Cardiac fibroblast (primary cell): ENCODE results near the gene DIAPH2.

ENCODE experiments used
- DNase-seq, 2 donors: peaks; one replicate each; pipeline versions ENCODE4 v3.0.0 to v3.0.0-alpha.2; 2010; ENCODE audit warnings: low read depth in 2 of 2
- H3K4me3 ChIP-seq, 2 donors: replicated peaks in 1 of 2; 1 replicate in 1 of 2; 2 replicates in 1 of 2; pipeline ENCODE4 v1.5.1; 2011; ENCODE audit warnings: low read depth in 2 of 2, low read length in 2 of 2, mild to moderate bottlenecking in 2 of 2, moderate library complexity in 1 of 2
- CTCF ChIP-seq: IDR thresholded peaks from one replicate; pipeline ENCODE4 v1.5.1; 2011; ENCODE audit warnings: low read depth, mild to moderate bottlenecking, low read length, inconsistent platforms

DIAPH2 gene

DNA sequence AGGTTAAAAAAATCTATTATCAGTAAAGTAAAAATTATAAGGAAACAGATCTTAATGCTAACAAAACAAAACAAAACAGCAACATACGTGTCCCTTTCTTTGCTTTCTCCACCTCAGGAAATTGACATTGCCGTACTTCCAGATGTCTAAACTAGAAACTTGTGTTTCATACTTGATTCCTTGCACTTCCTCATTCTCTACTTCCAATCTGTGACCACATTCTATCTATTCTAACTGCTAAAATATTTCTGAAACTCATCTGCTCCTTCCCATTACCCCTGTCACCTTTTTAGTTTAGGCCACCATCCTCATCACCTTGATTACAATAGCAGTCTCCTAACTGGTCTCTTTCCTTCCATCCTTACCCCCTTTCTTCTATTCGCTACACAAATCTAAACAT, 176.6 kb downstream of the DIAPH2 start:
- no peak overlapping the region for H3K4me3 ChIP-seq
- no peak for TF ChIP-seq CTCF
- no peak for DNase-seq

- TF ChIP-seq CTCF: no peak
- no peak overlapping the region for H3K4me3 ChIP-seq
- no peak for DNase-seq
Measured at GRCh38 chrX:96861661-96862060, 177.0 kb downstream of the DIAPH2 start.

DNA sequence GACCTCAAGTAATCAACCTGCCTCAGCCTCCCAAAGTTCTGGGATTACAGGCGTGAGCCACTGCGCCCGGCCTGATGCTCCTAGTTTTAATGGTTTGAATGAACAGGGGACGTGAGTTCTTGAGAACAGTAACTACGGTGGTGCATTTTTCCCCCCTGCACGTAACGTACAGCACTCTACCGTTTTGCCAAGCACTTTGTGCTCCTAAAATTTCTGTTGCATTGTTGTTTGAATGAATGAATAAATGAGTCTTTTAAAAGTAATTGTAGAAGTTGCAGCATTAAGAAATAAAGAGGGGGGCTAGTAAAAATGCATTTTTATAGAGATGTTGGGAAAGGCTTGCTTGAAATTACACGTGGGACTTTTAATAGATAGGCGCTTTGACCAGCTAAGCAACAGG, 199.0 kb downstream of the DIAPH2 start, which contains the start of gene RPA4:
TSS of gene RPA4 (plus strand) at position 301 of the 400 bp plus-strand sequence. CDS start 403 bp downstream, outside the sequence.
- TF ChIP-seq CTCF: no peak
- DNase-seq: no peak

GRCh38 chrX:96884027-96884426, 199.4 kb downstream of the DIAPH2 start:
- TF ChIP-seq CTCF: no peak
- no peak overlapping the region for H3K4me3 ChIP-seq
- DNase-seq: no peak

More for the DNA sequence above, 199.0 kb downstream of the DIAPH2 start, which contains the start of gene RPA4:
- H3K4me3 ChIP-seq: no peak within 1 kb of the TSS

DNA sequence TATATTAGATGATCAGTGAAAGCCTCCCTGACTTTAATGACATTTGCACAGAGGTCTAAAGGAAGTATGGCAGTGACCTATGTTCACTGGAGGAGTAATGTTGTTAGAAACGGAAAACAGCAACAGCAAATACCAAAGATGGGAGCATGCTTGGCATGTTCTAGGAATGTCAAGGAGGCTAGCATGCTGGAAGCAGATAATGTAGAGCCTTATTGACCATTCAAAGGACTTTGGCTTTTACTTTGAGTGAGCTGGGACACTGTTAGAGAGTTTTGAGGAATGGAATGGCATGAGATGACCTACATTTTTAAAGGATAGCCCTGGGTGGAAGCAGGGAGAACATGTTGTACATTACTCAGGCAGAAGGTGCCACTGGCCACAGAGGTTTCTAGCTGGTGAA, 205.1 kb downstream of the DIAPH2 start:
- no peak for TF ChIP-seq CTCF
- H3K4me3 ChIP-seq: no peak overlapping the region
- peak; percentile 7 to 21 for DNase-seq

- TF ChIP-seq CTCF: no peak
- DNase-seq: peak; percentile 46 to 55
Measured at GRCh38 chrX:96906741-96907140, 222.1 kb downstream of the DIAPH2 start.

More at GRCh38 chrX:96906741-96907140, 222.1 kb downstream of the DIAPH2 start:
- no peak overlapping the region for H3K4me3 ChIP-seq
